ENCODE data around the gene PRPS1L1. TPM values are rescaled to one million over a fixed set of nuclear protein-coding genes. Genes with fewer than 3 reads are reported as not detected.

Gene PRPS1L1
- total and polyA plus RNA-seq, 2 of the 8 experiments (the other 6 are each of a cell fraction or from before 2014, with no cell fraction given) = not detected

- Histone ChIP-seq H3K27ac (ENCODE audit: low read depth, low read length) (no peak overlapping the region), H4K20me1 (replicated peaks in 1 of 2; ENCODE audit: control insufficient read depth in 1 of 2, insufficient read depth in 2 of 2, low read length in 2 of 2) (no peaks in the 10 kb centered on the region), H3K36me3 (ENCODE audit: control insufficient read depth in 2 of 4, insufficient read depth in 4 of 4, low read length in 3 of 4) (no peaks in the 10 kb centered on the region), H2BK20ac (ENCODE audit: low read length) (no peak overlapping the region), H3K56ac (replicated peaks; ENCODE audit: insufficient read length, low read depth, low read length) (no peak overlapping the region), H3K23ac (ENCODE audit: insufficient read length) (no peak overlapping the region), H3K9ac (replicated peaks in 1 of 4; ENCODE audit: extremely low read depth in 1 of 4, low read depth in 3 of 4, low read length in 3 of 4) (no peak overlapping the region), H3K27me3 (replicated peaks in 1 of 4; ENCODE audit: control insufficient read depth in 3 of 4, extremely low read depth in 1 of 4, insufficient read depth in 3 of 4, low read length in 3 of 4) (no peaks in the 10 kb centered on the region), H3K4me1 (replicated peaks in 1 of 4; ENCODE audit: control insufficient read depth in 3 of 4, insufficient read depth in 4 of 4, low read length in 3 of 4) (no peaks in the 10 kb centered on the region), H4K8ac (ENCODE audit: extremely low read depth, insufficient read depth, low read length) (no peak overlapping the region), H2BK5ac (ENCODE audit: low read depth, low read length) (no peak overlapping the region), H3K79me2 (ENCODE audit: control insufficient read depth in 1 of 2, insufficient read depth in 2 of 2, low read length in 2 of 2) (no peaks in the 10 kb centered on the region), H2BK120ac (replicated peaks; ENCODE audit: low read depth, low read length) (no peak overlapping the region), H3K18ac (ENCODE audit: extremely low read depth, low read length) (no peak overlapping the region), H3K23me2 (ENCODE audit: low read depth, low read length) (no peaks in the 10 kb centered on the region), H2AK5ac (ENCODE audit: low read depth, low read length) (no peak overlapping the region), H3K9me3 (ENCODE audit: insufficient read depth in 2 of 2, low read depth in 1 of 2, low read length in 1 of 2) (no peaks in the 10 kb centered on the region), H3K4ac (replicated peaks; ENCODE audit: insufficient read length, low read depth, low read length) (no peak overlapping the region), H4K91ac (replicated peaks; ENCODE audit: insufficient read length, low read length) (no peak overlapping the region), H3K79me1 (ENCODE audit: low read depth, low read length) (no peaks in the 10 kb centered on the region), H3K4me3 (ENCODE audit: extremely low read depth in 1 of 4, insufficient read depth in 2 of 4, low read depth in 3 of 4, low read length in 4 of 4) (no peak overlapping the region), H4K5ac (ENCODE audit: insufficient read length, low read depth, low read length) (no peak overlapping the region), H2AFZ (ENCODE audit: low read length) (no peak overlapping the region), H2BK12ac (ENCODE audit: low read depth, low read length) (no peak overlapping the region), H2BK15ac (ENCODE audit: low read length) (no peak overlapping the region), H3K14ac (ENCODE audit: insufficient read length) (no peak overlapping the region), H3K4me2 (ENCODE audit: insufficient read depth in 1 of 2, low read depth in 2 of 2, low read length in 2 of 2) (no peak overlapping the region)
- WGBS, 2 experiments (ENCODE audit: extremely low coverage in 1 of 2, insufficient coverage in 1 of 2, insufficient read length in 1 of 2, insufficient replicate concordance in 2 of 2, low coverage in 1 of 2, low lambda C conversion rate in 2 of 2, missing lambda C conversion rate in 1 of 2) = 86% methylated on average over 1 of the region's 1 CpG; no CpG with 5 or more reads in 1 of the 2 experiments
- DNase-seq (ENCODE audit: low read depth in 1 of 2, low spot score in 2 of 2) (no peak), FAIRE-seq (no peak)
- CTCF ChIA-PET (ENCODE audit: partially characterized antibody) = interaction anchor here (0.9 to 12.3 kb wide), 4 partner anchors 8 to 215 kb away, joined by 3 to 149 read pairs (median 4); no protein-coding TSS in a partner anchor
- POLR2A ChIA-PET (ENCODE audit: partially characterized antibody) = no interaction called here
- TF ChIP-seq TEAD4 (IDR thresholded peaks at IDR 0.05; ENCODE audit: low read depth, low read length) (no peak), SIRT6 (IDR thresholded peaks at IDR 0.05; ENCODE audit: low read length) (no peak), KDM4A (IDR thresholded peaks at IDR 0.05; ENCODE audit: low read depth, low read length, severe bottlenecking) (no peak), CBX8 (IDR thresholded peaks at IDR 0.05; ENCODE audit: borderline replicate concordance, low read depth, low read length) (no peak), ZNF274 (IDR thresholded peaks at IDR 0.05; ENCODE audit: borderline replicate concordance, extremely low read depth, low read length) (no peak), BACH1 (IDR thresholded peaks at IDR 0.05; ENCODE audit: low read length) (no peak), KDM5A (IDR thresholded peaks at IDR 0.05; ENCODE audit: low read length) (no peak), ASH2L (IDR thresholded peaks at IDR 0.05; ENCODE audit: low read length) (no peak)
Measured at GRCh38 chr7:17986851-17987250, 40.8 kb downstream of the PRPS1L1 start.
